K562 (cell line): Measurements from ENCODE around the gene NDST3. TPM values are rescaled to one million over a fixed set of nuclear protein-coding genes. Genes with fewer than 3 reads are reported as not detected.
A peak's percentile ranks its signal among the peaks of the same experiment; 100 is the strongest.

Source experiments
- ATAC-seq: fragments of 200-7000 bp; cut with Tn5 transposase; 3 replicates; pipeline ENCODE4 v1.9.1; 2020; ENCODE audit warnings: moderate library complexity
- BruUV-seq: library from RNA; stranded (reverse); fragments of 400-500 nt; replicated peaks from 2 replicates; lab custom pipeline; 2021; lab: Mats Ljungman, UMichigan
- CTCF ChIA-PET: fragments of 300-600 bp; formaldehyde crosslinking; extraction: SDS; loops from one replicate; lab custom pipeline; 2021; ENCODE audit warnings: low intra/inter-chr PET ratio; lab: Yijun Ruan, JAX
- POLR2A ChIA-PET: fragments of 300-600, 350-650 bp; sonication (Branson Sonifier 250); formaldehyde crosslinking; extraction: SDS; loops from one replicate; lab custom pipeline; 2021; ENCODE audit warnings: antibody characterized with exemption, inconsistent platforms; lab: Yijun Ruan, JAX
- DNase-seq, 4 experiments: peaks; one replicate each; pipeline versions ENCODE4 v3.0.0 to v3.0.0-alpha.2; 2011 to 2018; ENCODE audit warnings: low spot score in 3 of 4, mixed read lengths in 3 of 4; ENCODE audit errors: extremely low read depth in 1 of 4
- FAIRE-seq: peaks from 2 replicates; lab custom pipeline; 2011; peaks lifted over from hg19 to GRCh38; lab: Jason Lieb, UNC
- H2AFZ ChIP-seq: 2 replicates; pipeline ENCODE4 v1.6.0; 2011; ENCODE audit warnings: low read depth, low read length, control low read depth, inconsistent platforms
- H3K27ac ChIP-seq: fragments of 200-600 bp; 3 replicates; pipeline ENCODE4 v1.8.0; 2011; ENCODE audit warnings: low read depth, mild to moderate bottlenecking, control low read depth, inconsistent platforms, low read length, moderate library complexity, mixed read lengths; ENCODE audit errors: extremely low read depth
- H3K27me3 ChIP-seq, 2 experiments: fragments of 300-600 bp in 1 of 2; 2 replicates in 1 of 2; 3 replicates in 1 of 2; pipeline versions ENCODE4 v1.6.0 to v1.8.0; 2011; ENCODE audit warnings: inconsistent platforms in 2 of 2, low read length in 2 of 2, mild to moderate bottlenecking in 1 of 2, mixed read lengths in 1 of 2, moderate library complexity in 1 of 2; ENCODE audit not compliant: control insufficient read depth in 2 of 2, insufficient read depth in 2 of 2
- H3K36me3 ChIP-seq: fragments of 300-600 bp; 3 replicates; pipeline ENCODE4 v1.8.0; 2011; ENCODE audit warnings: mild to moderate bottlenecking, low read length, inconsistent platforms; ENCODE audit not compliant: control insufficient read depth, insufficient read depth
- H3K4me1 ChIP-seq, 2 experiments: fragments of 200-600 bp in 1 of 2; replicated peaks in 1 of 2; 2 replicates in 1 of 2; 3 replicates in 1 of 2; pipeline versions ENCODE4 v1.5.1 to v1.8.0; 2011; ENCODE audit warnings: inconsistent platforms in 2 of 2, low read length in 2 of 2, mild to moderate bottlenecking in 1 of 2, mixed read lengths in 1 of 2, moderate library complexity in 1 of 2; ENCODE audit not compliant: control insufficient read depth in 2 of 2, insufficient read depth in 2 of 2
- H3K4me2 ChIP-seq: 2 replicates; pipeline ENCODE4 v1.6.1; 2011; ENCODE audit warnings: low read length, control low read depth, inconsistent platforms, mixed read lengths; ENCODE audit not compliant: insufficient read depth
- H3K4me3 ChIP-seq: fragments of 200-600 bp; sonication (generic), shearing (Covaris generic); 2 replicates; pipeline ENCODE4 v1.5.1; 2016; ENCODE audit warnings: control low read depth, inconsistent platforms
- H3K79me2 ChIP-seq: fragments of 200-600 bp; 3 replicates; pipeline ENCODE4 v1.8.0; 2011; ENCODE audit warnings: low read length, inconsistent platforms; ENCODE audit not compliant: control insufficient read depth, insufficient read depth
- H3K9ac ChIP-seq, 2 experiments: 2 replicates each; pipeline versions ENCODE4 v1.6.0 to v1.6.1; 2011; ENCODE audit warnings: low read depth in 2 of 2, low read length in 2 of 2, control low read depth in 1 of 2, inconsistent platforms in 1 of 2, mild to moderate bottlenecking in 1 of 2, mixed read lengths in 1 of 2; ENCODE audit not compliant: insufficient read depth in 1 of 2
- H3K9me1 ChIP-seq: one replicate; pipeline ENCODE4 v1.6.0; 2011; ENCODE audit warnings: inconsistent platforms, mild to moderate bottlenecking, low read length, moderate library complexity; ENCODE audit not compliant: control insufficient read depth, insufficient read depth
- H3K9me3 ChIP-seq: replicated peaks from 2 replicates; pipeline ENCODE4 v1.5.1; 2011; ENCODE audit warnings: low read depth, low read length, inconsistent platforms; ENCODE audit not compliant: control insufficient read depth, insufficient read depth
- H4K20me1 ChIP-seq: replicated peaks from 2 replicates; pipeline ENCODE4 v1.6.1; 2011; ENCODE audit warnings: low read length, inconsistent platforms, mixed read lengths; ENCODE audit not compliant: control insufficient read depth, insufficient read depth
- CBFA2T2 ChIP-seq: fragments of 450-650 bp; conservative IDR thresholded peaks from 2 replicates; pipeline ENCODE4 v1.6.1; 2017; ENCODE audit warnings: mild to moderate bottlenecking
- COPS2 ChIP-seq: fragments of 450-650 bp; conservative IDR thresholded peaks from 2 replicates; pipeline ENCODE4 v1.6.1; 2016; ENCODE audit warnings: mild to moderate bottlenecking, moderate library complexity
- DPF2 ChIP-seq: fragments of 450-650 bp; IDR thresholded peaks from 2 replicates; pipeline ENCODE4 v1.6.1; 2016
- NFIC ChIP-seq: fragments of 450-650 bp; IDR thresholded peaks from 2 replicates; pipeline ENCODE4 v1.6.1; 2017; ENCODE audit warnings: mild to moderate bottlenecking, inconsistent platforms
- WGBS: fragments of 100-300 bp; shearing (Covaris generic); methylation state at CpG from one replicate; pipeline ENCODE4 v1.1.6; 2016; ENCODE audit warnings: low coverage, mixed read lengths; ENCODE audit not compliant: insufficient coverage; ENCODE audit errors: missing lambda C conversion rate; 5-methylcytosine and 5-hydroxymethylcytosine counted together
- in situ Hi-C: fragments of 300-500 bp; cut with MboI; formaldehyde crosslinking; loops from 4 replicates; pipeline ENCODE4 v1.15.0; 2018; ENCODE audit warnings: inconsistent platforms, mixed read lengths
- intact Hi-C: fragments of 100-400 bp; cut with micrococcal nuclease; formaldehyde crosslinking; loops from 2 replicates; pipeline ENCODE4 v1.14.2; 2022
- polyA plus RNA-seq, 8 experiments: library from polyadenylated mRNA; depleted of rRNA in 4 of 8; stranded (reverse) in 5 of 8; unstranded in 3 of 8; fragments of >200 nt; fragmentation: Nextera tagmentation in 2 of 8; fragmentation: Illumina TruSeq in 1 of 8; extraction: Ambion mirVana in 2 of 8; extraction: Trizol in 1 of 8; gene quantifications; 2 replicates each; pipeline versions ENCODE4 v1.2.1 to v1.2.3, GENCODE V29; 2011 to 2014; ENCODE audit warnings: inconsistent platforms in 1 of 8, missing spikeins in 1 of 8
- total RNA-seq, 7 experiments: library from RNA; depleted of rRNA in 6 of 7; stranded (reverse); fragments of >200 nt in 6 of 7; fragmentation: Illumina TruSeq in 2 of 7; extraction: Trizol in 2 of 7; gene quantifications; 2 replicates each; pipeline versions ENCODE4 v1.2.1 to v1.2.3, GENCODE V29; 2011 to 2021; ENCODE audit warnings: low replicate concordance in 1 of 7
- TF ChIP-seq, protein P1 (sequence below), 2 experiments: fragments of 200-800 bp in 1 of 2; sonication (Bioruptor generic) in 1 of 2; sonication (generic) in 1 of 2; formaldehyde crosslinking in 1 of 2; IDR thresholded peaks in 1 of 2; conservative IDR thresholded peaks in 1 of 2; 2 replicates each; pipeline versions ENCODE4 v1.5.0 to v1.6.1; 2016 to 2020; ENCODE audit warnings: missing compliant biosample characterization in 1 of 2, missing genetic modification characterization in 1 of 2, missing genetic modification reagents in 1 of 2

NDST3 gene
- total and polyA plus RNA-seq, 9 of the 15 experiments (the other 6 are each of a cell fraction or from before 2014, with no cell fraction given): not detected

DNA sequence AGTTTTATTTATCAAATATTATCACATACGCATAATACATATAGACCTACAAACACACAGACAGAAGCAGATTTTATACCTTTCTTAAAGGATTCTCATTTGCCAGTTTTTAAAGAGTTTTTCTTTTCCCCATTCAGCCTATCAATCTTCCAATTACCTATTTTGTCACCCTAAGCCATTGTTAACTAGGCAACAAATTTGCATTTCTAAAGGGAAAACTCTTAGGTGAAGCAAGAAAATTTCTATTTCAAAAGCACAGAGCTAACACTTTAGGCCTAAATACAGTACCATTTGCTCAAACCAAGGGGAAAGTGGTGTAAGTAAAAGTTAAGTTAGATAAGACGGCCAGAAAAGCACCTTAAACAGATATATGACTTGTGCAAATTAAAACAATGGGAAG lies 156.6 kb downstream of the NDST3 start (continued):
- TF ChIP-seq, protein P1, sequence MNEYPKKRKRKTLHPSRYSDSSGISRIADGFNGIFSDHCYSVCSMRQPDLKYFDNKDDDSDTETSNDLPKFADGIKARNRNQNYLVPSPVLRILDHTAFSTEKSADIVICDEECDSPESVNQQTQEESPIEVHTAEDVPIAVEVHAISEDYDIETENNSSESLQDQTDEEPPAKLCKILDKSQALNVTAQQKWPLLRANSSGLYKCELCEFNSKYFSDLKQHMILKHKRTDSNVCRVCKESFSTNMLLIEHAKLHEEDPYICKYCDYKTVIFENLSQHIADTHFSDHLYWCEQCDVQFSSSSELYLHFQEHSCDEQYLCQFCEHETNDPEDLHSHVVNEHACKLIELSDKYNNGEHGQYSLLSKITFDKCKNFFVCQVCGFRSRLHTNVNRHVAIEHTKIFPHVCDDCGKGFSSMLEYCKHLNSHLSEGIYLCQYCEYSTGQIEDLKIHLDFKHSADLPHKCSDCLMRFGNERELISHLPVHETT (CRISPR knock-in tag; conservative IDR thresholded peaks at IDR 0.05 in 1 of 2, IDR thresholded peaks at IDR 0.05 in 1 of 2): no peak
- TF ChIP-seq, all 486 proteins: peak for 0

DNA sequence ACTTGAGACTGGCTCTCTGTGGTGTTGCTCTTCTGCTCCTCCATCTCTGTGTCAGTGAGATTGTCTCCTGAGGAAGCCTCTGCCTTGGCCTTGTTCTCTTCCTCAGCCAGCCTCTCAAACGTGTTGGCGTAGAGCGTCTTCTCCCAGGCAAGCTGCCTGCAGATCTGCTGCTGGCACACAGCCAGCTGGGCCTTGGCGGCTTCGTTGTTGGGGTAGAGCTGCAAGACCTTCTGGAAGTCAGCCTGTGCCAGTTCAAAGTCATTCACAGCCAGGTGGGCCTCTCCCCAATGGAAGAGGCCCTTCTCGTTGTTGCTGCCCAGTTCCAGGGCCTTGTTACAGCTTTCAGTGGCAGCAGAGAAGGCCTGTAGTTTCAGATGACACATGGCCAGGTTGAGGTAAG lies 159.1 kb downstream of the NDST3 start:
- ATAC-seq (no peak), DNase-seq (no peak), FAIRE-seq (no peak)
- TF ChIP-seq DPF2: no peak
- no peak for TF ChIP-seq COPS2
- TF ChIP-seq CBFA2T2: no peak
- peak; percentile 47 for TF ChIP-seq NFIC
- Histone ChIP-seq H3K27me3 (no peaks in the 10 kb centered on the region), H3K36me3 (no peaks in the 10 kb centered on the region), H3K9me3 (no peaks in the 10 kb centered on the region), H2AFZ (no peak overlapping the region), H4K20me1 (no peaks in the 10 kb centered on the region), H3K4me3 (no peak overlapping the region), H3K9ac (no peak overlapping the region), H3K4me2 (no peak overlapping the region), H3K27ac (no peak overlapping the region), H3K4me1 (no peaks in the 10 kb centered on the region), H3K9me1 (no peaks in the 10 kb centered on the region), H3K79me2 (no peaks in the 10 kb centered on the region)
- WGBS: 0% methylated on average over 6 of the region's 6 CpGs
- ChIA-PET POLR2A (no interaction called here), CTCF (no interaction called here)
- BruUV-seq: no TSS peak
- intact Hi-C loops: no loop called here
- in situ Hi-C loops: no loop called here
